ENCODE data around the gene AIF1L. TPM values are rescaled to one million over a fixed set of nuclear protein-coding genes. Genes with fewer than 3 reads are reported as not detected.

The AIF1L gene
- polyA plus RNA-seq, 1 donor (not counting 4 experiments of a cell fraction or from before 2014, with no cell fraction given) = 1.5 TPM

GRCh38 chr9:131160416-131161112 is 64.2 kb downstream of the AIF1L start:
- H3K79me2 ChIP-seq (ENCODE audit: control insufficient read depth, insufficient read depth, low read length) = no peaks in the 10 kb centered on the region

GRCh38 chr9:131161585-131161984 is 65.3 kb downstream of the AIF1L start:
- H3K79me2 ChIP-seq (ENCODE audit: control insufficient read depth, insufficient read depth, low read length) = no peaks in the 10 kb centered on the region
- H3K9ac ChIP-seq (ENCODE audit: control insufficient read depth, extremely low read depth, insufficient read depth, low read length) = no peak overlapping the region

More at GRCh38 chr9:131160416-131161112, 64.2 kb downstream of the AIF1L start:
- H3K9me3 ChIP-seq (ENCODE audit: control insufficient read depth, low read depth, low read length) = no peaks in the 10 kb centered on the region
- no peak overlapping the region for H3K4me3 ChIP-seq (ENCODE audit: control insufficient read depth in 2 of 3, extremely low read depth in 1 of 3, insufficient read depth in 2 of 3, low read depth in 1 of 3, low read length in 3 of 3)
- no peak overlapping the region for H3K27ac ChIP-seq (ENCODE audit: control insufficient read depth, insufficient read depth, low read length)
- H3K9me1 ChIP-seq (ENCODE audit: control insufficient read depth, extremely low read depth, insufficient read depth, low read length) = no peaks in the 10 kb centered on the region
- TF ChIP-seq EZH2 (IDR thresholded peaks at IDR 0.05; ENCODE audit: low read length) (no peak), CTCF (optimal IDR thresholded peaks at IDR 0.05 in 1 of 3, IDR thresholded peaks at IDR 0.05 in 1 of 3, conservative IDR thresholded peaks at IDR 0.05 in 1 of 3; ENCODE audit: extremely low read depth in 1 of 3, insufficient read depth in 2 of 3, low read length in 3 of 3) (no peak)
- no peak for FAIRE-seq
- no peaks in the 10 kb centered on the region for H4K20me1 ChIP-seq (ENCODE audit: control insufficient read depth, extremely low read depth, insufficient read depth, low read length)
- no peak overlapping the region for H3K9ac ChIP-seq (ENCODE audit: control insufficient read depth, extremely low read depth, insufficient read depth, low read length)
- no peaks in the 10 kb centered on the region for H3K27me3 ChIP-seq (ENCODE audit: control insufficient read depth, extremely low read depth, insufficient read depth, low read length)
- H3K4me2 ChIP-seq (ENCODE audit: control insufficient read depth, extremely low read depth, insufficient read depth, low read depth, low read length) = no peak overlapping the region
- DNase-seq (ENCODE audit: low read depth, low spot score) = no peak
- H3K4me1 ChIP-seq (ENCODE audit: control insufficient read depth, extremely low read depth, insufficient read depth, low read length) = no peaks in the 10 kb centered on the region
- no peak overlapping the region for H2AFZ ChIP-seq (ENCODE audit: control insufficient read depth, low read length)
- dilution Hi-C loops (cut with MboI; ENCODE audit: extremely low pct_ligation_motif_present, low sequenced_read_pairs) = no loop called here
- peaks cover 11 to 14% of the 10 kb centered on the region in 2 experiments for H3K36me3 ChIP-seq (ENCODE audit: control insufficient read depth in 2 of 2, extremely low read depth in 1 of 2, insufficient read depth in 2 of 2, low read length in 2 of 2)

More at GRCh38 chr9:131161585-131161984, 65.3 kb downstream of the AIF1L start:
- H3K9me3 ChIP-seq (ENCODE audit: control insufficient read depth, low read depth, low read length) = no peaks in the 10 kb centered on the region
- H3K4me2 ChIP-seq (ENCODE audit: control insufficient read depth, extremely low read depth, insufficient read depth, low read depth, low read length) = no peak overlapping the region
- no peaks in the 10 kb centered on the region for H3K4me1 ChIP-seq (ENCODE audit: control insufficient read depth, extremely low read depth, insufficient read depth, low read length)
- H3K9me1 ChIP-seq (ENCODE audit: control insufficient read depth, extremely low read depth, insufficient read depth, low read length) = no peaks in the 10 kb centered on the region
- no peak overlapping the region for H2AFZ ChIP-seq (ENCODE audit: control insufficient read depth, low read length)
- H3K4me3 ChIP-seq (ENCODE audit: control insufficient read depth in 2 of 3, extremely low read depth in 1 of 3, insufficient read depth in 2 of 3, low read depth in 1 of 3, low read length in 3 of 3) = no peak overlapping the region
- no peak overlapping the region for H3K27ac ChIP-seq (ENCODE audit: control insufficient read depth, insufficient read depth, low read length)
- H4K20me1 ChIP-seq (ENCODE audit: control insufficient read depth, extremely low read depth, insufficient read depth, low read length) = no peaks in the 10 kb centered on the region
- peaks cover 11 to 14% of the 10 kb centered on the region in 2 experiments for H3K36me3 ChIP-seq (ENCODE audit: control insufficient read depth in 2 of 2, extremely low read depth in 1 of 2, insufficient read depth in 2 of 2, low read length in 2 of 2)
- DNase-seq (ENCODE audit: low read depth, low spot score) (no peak), FAIRE-seq (no peak)
- dilution Hi-C loops (cut with MboI; ENCODE audit: extremely low pct_ligation_motif_present, low sequenced_read_pairs) = no loop called here
- no peaks in the 10 kb centered on the region for H3K27me3 ChIP-seq (ENCODE audit: control insufficient read depth, extremely low read depth, insufficient read depth, low read length)
- no peak for TF ChIP-seq CTCF (optimal IDR thresholded peaks at IDR 0.05 in 1 of 3, IDR thresholded peaks at IDR 0.05 in 1 of 3, conservative IDR thresholded peaks at IDR 0.05 in 1 of 3; ENCODE audit: extremely low read depth in 1 of 3, insufficient read depth in 2 of 3, low read length in 3 of 3)
- TF ChIP-seq EZH2 (IDR thresholded peaks at IDR 0.05; ENCODE audit: low read length) = no peak
